ENCODE results near the gene RPL7A.
"Not testable (repeated sequence)": the region's sequence is repeated elsewhere in the genome, so short reads cannot be mapped to it uniquely, and the experiment has no call there.

GRCh38 chr9:133377280-133377679, 29.3 kb downstream of the RPL7A start:
- TF ChIP-seq, protein P1, sequence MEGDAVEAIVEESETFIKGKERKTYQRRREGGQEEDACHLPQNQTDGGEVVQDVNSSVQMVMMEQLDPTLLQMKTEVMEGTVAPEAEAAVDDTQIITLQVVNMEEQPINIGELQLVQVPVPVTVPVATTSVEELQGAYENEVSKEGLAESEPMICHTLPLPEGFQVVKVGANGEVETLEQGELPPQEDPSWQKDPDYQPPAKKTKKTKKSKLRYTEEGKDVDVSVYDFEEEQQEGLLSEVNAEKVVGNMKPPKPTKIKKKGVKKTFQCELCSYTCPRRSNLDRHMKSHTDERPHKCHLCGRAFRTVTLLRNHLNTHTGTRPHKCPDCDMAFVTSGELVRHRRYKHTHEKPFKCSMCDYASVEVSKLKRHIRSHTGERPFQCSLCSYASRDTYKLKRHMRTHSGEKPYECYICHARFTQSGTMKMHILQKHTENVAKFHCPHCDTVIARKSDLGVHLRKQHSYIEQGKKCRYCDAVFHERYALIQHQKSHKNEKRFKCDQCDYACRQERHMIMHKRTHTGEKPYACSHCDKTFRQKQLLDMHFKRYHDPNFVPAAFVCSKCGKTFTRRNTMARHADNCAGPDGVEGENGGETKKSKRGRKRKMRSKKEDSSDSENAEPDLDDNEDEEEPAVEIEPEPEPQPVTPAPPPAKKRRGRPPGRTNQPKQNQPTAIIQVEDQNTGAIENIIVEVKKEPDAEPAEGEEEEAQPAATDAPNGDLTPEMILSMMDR (IDR thresholded peaks at IDR 0.05; ENCODE audit: low read depth, low read length) = not testable (repeated sequence)
- not testable (repeated sequence) for TF ChIP-seq POLR2A (IDR thresholded peaks at IDR 0.05; ENCODE audit: extremely low read depth, insufficient read length); MAX (IDR thresholded peaks at IDR 0.05; ENCODE audit: low read depth, low read length); MYC (IDR thresholded peaks at IDR 0.05; ENCODE audit: low read depth, low read length)
